ENCODE measurements around the gene MYLK4. TPM values are rescaled to one million over a fixed set of nuclear protein-coding genes. Genes with fewer than 3 reads are reported as not detected.

Gene MYLK4
- total and polyA plus RNA-seq, 2 donors (not counting 3 experiments of a cell fraction or from before 2014, with no cell fraction given): 0.41 to 0.62 TPM

DNA sequence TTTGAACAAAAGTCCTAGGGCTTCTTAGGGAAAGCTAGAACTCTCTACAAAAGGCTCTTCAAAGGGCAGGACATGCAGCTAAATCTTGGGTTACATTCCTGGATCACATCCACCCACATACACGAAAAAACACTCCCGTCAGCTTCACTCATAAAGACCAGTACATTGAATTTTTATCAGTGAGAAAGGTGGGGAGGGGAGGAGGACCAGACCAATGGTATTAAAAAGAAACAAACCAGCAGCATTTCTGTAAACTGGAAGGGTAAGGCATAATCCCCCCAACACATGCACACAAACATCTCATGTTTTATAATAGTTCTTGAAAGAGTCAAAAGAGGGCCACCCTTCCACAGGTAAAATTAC lies 31.6 kb downstream of the MYLK4 start:
- H3K9me1 ChIP-seq (replicated peaks; ENCODE audit: control insufficient read depth, extremely low read depth, insufficient read depth, low read length): no peaks in the 10 kb centered on the region
- H4K20me1 ChIP-seq (replicated peaks; ENCODE audit: control insufficient read depth, extremely low read depth, insufficient read depth, low read length): no peaks in the 10 kb centered on the region
- H3K27me3 ChIP-seq (ENCODE audit: control insufficient read depth in 2 of 2, insufficient read depth in 2 of 2, low read length in 2 of 2): no peaks in the 10 kb centered on the region
- H3K9me3 ChIP-seq (replicated peaks; ENCODE audit: control insufficient read depth, insufficient read depth, low read length): no peaks in the 10 kb centered on the region
- POLR2A ChIA-PET: no interaction called here
- DNase-seq (ENCODE audit: low read depth, low spot score) (no peak), FAIRE-seq (no peak)
- no peak for TF ChIP-seq POLR2AphosphoS5 (IDR thresholded peaks at IDR 0.05; ENCODE audit: insufficient read depth, low read depth, low read length)
- H3K4me2 ChIP-seq (ENCODE audit: insufficient read depth, low read length): peak overlapping the region; percentile 75
- no peaks in the 10 kb centered on the region for H3K36me3 ChIP-seq (ENCODE audit: control insufficient read depth in 2 of 2, extremely low read depth in 1 of 2, insufficient read depth in 2 of 2, low read length in 2 of 2)
- peak overlapping the region; percentile 89 for H3K27ac ChIP-seq (ENCODE audit: insufficient read depth, low read depth, low read length)
- no peaks in the 10 kb centered on the region for H3K79me2 ChIP-seq (ENCODE audit: control insufficient read depth, insufficient read depth, low read length)
- CTCF ChIA-PET: interaction anchor here (0.9 to 2.2 kb wide), 5 partner anchors 14 to 31 kb away, joined by 3 to 18 read pairs (median 3); partner anchors contain the start of gene MYLK4
- intact Hi-C loops (cut with micrococcal nuclease) (loop anchor here (2.0 kb wide), 1 partner anchor 196 kb away; no protein-coding TSS in a partner anchor), dilution Hi-C loops (cut with MboI; ENCODE audit: extremely low pct_ligation_motif_present, low sequenced_read_pairs) (no loop called here)
- H3K4me1 ChIP-seq (ENCODE audit: control insufficient read depth, extremely low read depth, insufficient read depth, low read length): peaks cover 21% of the 10 kb centered on the region
- no peak overlapping the region for H3K4me3 ChIP-seq (replicated peaks in 1 of 3; ENCODE audit: insufficient read depth in 1 of 3, low read depth in 1 of 3, low read length in 3 of 3)
- peak overlapping the region; percentile 85 for H2AFZ ChIP-seq (ENCODE audit: low read depth, low read length)
- no TSS peak for BruUV-seq (replicated peaks)
- H3K9ac ChIP-seq (replicated peaks; ENCODE audit: extremely low read depth, insufficient read depth, low read length): peak overlapping the region; percentile 45

- no peaks in the 10 kb centered on the region for H3K79me2 ChIP-seq (ENCODE audit: control insufficient read depth, insufficient read depth, low read length)
- peak overlapping the region; percentile 89 for H3K27ac ChIP-seq (ENCODE audit: insufficient read depth, low read depth, low read length)
- peak; percentile 81 for DNase-seq (ENCODE audit: low read depth, low spot score)
- peak overlapping the region; percentile 85 for H2AFZ ChIP-seq (ENCODE audit: low read depth, low read length)
- intact Hi-C loops (cut with micrococcal nuclease) (loop anchor here (1.0 to 2.0 kb wide), 2 partner anchors 47 to 196 kb away; partner anchors contain the start of gene WRNIP1), dilution Hi-C loops (cut with MboI; ENCODE audit: extremely low pct_ligation_motif_present, low sequenced_read_pairs) (no loop called here)
- H3K4me3 ChIP-seq (replicated peaks in 1 of 3; ENCODE audit: insufficient read depth in 1 of 3, low read depth in 1 of 3, low read length in 3 of 3): no peak overlapping the region
- ChIA-PET CTCF (interaction anchor here (0.9 to 2.2 kb wide), 5 partner anchors 15 to 32 kb away, joined by 3 to 18 read pairs (median 3); partner anchors contain the start of gene MYLK4), POLR2A (no interaction called here)
- H3K36me3 ChIP-seq (ENCODE audit: control insufficient read depth in 2 of 2, extremely low read depth in 1 of 2, insufficient read depth in 2 of 2, low read length in 2 of 2): no peaks in the 10 kb centered on the region
- H3K4me1 ChIP-seq (ENCODE audit: control insufficient read depth, extremely low read depth, insufficient read depth, low read length): peaks cover 23% of the 10 kb centered on the region
- no peaks in the 10 kb centered on the region for H3K9me1 ChIP-seq (replicated peaks; ENCODE audit: control insufficient read depth, extremely low read depth, insufficient read depth, low read length)
- H3K4me2 ChIP-seq (ENCODE audit: insufficient read depth, low read length): peak overlapping the region; percentile 75
- H3K9me3 ChIP-seq (replicated peaks; ENCODE audit: control insufficient read depth, insufficient read depth, low read length): no peaks in the 10 kb centered on the region
- no peaks in the 10 kb centered on the region for H4K20me1 ChIP-seq (replicated peaks; ENCODE audit: control insufficient read depth, extremely low read depth, insufficient read depth, low read length)
- H3K9ac ChIP-seq (replicated peaks; ENCODE audit: extremely low read depth, insufficient read depth, low read length): peak overlapping the region; percentile 45
- peak; percentile 63 for TF ChIP-seq JUN (IDR thresholded peaks at IDR 0.05; ENCODE audit: borderline replicate concordance, insufficient read depth, insufficient read length, low read depth)
- TF ChIP-seq FOS (IDR thresholded peaks at IDR 0.05; ENCODE audit: borderline replicate concordance, insufficient read depth, low read length): no peak
- no peak for TF ChIP-seq MYC (IDR thresholded peaks at IDR 0.05; ENCODE audit: low read depth, low read length)
- TF ChIP-seq GATA2 (IDR thresholded peaks at IDR 0.05; ENCODE audit: insufficient read depth, insufficient read length, low read depth, low read length): peak; percentile 65
- TF ChIP-seq, protein P1, sequence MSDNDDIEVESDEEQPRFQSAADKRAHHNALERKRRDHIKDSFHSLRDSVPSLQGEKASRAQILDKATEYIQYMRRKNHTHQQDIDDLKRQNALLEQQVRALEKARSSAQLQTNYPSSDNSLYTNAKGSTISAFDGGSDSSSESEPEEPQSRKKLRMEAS (IDR thresholded peaks at IDR 0.05; ENCODE audit: insufficient read depth, insufficient read length): no peak
- no peak for TF ChIP-seq CTCF (IDR thresholded peaks at IDR 0.05; ENCODE audit: extremely low read depth in 1 of 2, insufficient read depth in 1 of 2, low read depth in 1 of 2, low read length in 2 of 2)
- TF ChIP-seq POLR2A (IDR thresholded peaks at IDR 0.05; ENCODE audit: low read depth, low read length): no peak
- no peaks in the 10 kb centered on the region for H3K27me3 ChIP-seq (ENCODE audit: control insufficient read depth in 2 of 2, insufficient read depth in 2 of 2, low read length in 2 of 2)
- BruUV-seq (replicated peaks): no TSS peak
- peak; percentile 94 for FAIRE-seq
Observed at GRCh38 chr6:2718334-2719092, 32.2 kb downstream of the MYLK4 start.
